WTC11 (cell line): ENCODE data around the gene THBD.

ENCODE experiments used
- USF1 ChIP-seq: sonication (generic); formaldehyde crosslinking; IDR thresholded peaks from 2 replicates; pipeline ENCODE4 v1.8.0; 2022; ENCODE audit warnings: mild to moderate bottlenecking, missing genetic modification reagents
- ZNF423 ChIP-seq: fragments of 250-450 bp; sonication (Bioruptor Pico); IDR thresholded peaks from 2 replicates; pipeline ENCODE4 v2.1.2; 2022; ENCODE audit warnings: mild to moderate bottlenecking, moderate library complexity

DNA sequence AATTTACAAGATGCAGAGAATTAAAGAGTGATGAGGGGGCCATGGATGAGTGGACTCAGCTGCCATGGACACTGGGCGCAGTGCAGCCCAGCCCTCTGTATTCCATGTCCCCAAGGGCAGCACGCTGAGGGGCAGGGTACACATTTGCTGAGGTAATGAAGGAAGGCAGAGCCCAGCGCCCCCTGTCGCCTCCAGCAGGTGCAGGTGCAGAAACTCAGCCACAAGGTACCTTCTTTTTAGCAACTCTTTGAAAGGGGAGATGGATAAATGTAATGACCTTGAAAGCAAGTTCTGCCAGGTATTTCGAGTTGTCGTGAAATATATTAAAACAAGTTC is 29.5 kb upstream of the THBD start:
- TF ChIP-seq USF1: no peak
- no peak for TF ChIP-seq ZNF423 (CRISPR knock-in tag)
